Mesenteric fat pad (tissue), 1 donor: Measurements from ENCODE around the gene KCMF1. TPM values are rescaled to one million over a fixed set of nuclear protein-coding genes. Genes with fewer than 3 reads are reported as not detected.

Experiments used
- DNase-seq: peaks from one replicate; pipeline ENCODE4 v3.0.0-alpha.2; 2020; ENCODE audit warnings: low spot score
- total RNA-seq: library from RNA; stranded (reverse); fragmentation: NEBNext Ultra II Directional; extraction: Animal tissue kit (Norgen Biotek cat#: 25700); gene quantifications from one replicate; pipeline ENCODE4 v1.2.1, GENCODE V29; 2021
- donor health status: DM: yes; HTN: yes; CAD: no.

KCMF1 gene
- total RNA-seq, 1 donor from 2014 or later: 79.7 TPM

GRCh38 chr2:85078536-85078935 is 107.6 kb downstream of the KCMF1 start:
- no peak for DNase-seq

GRCh38 chr2:85083092-85083491 is 112.1 kb downstream of the KCMF1 start:
- DNase-seq: no peak

GRCh38 chr2:85085563-85085962 is 114.6 kb downstream of the KCMF1 start:
- no peak for DNase-seq

- DNase-seq: no peak
Measured at GRCh38 chr2:85087541-85087940, 116.6 kb downstream of the KCMF1 start.

- DNase-seq: no peak
Measured at GRCh38 chr2:85088921-85089320, 118.0 kb downstream of the KCMF1 start.

GRCh38 chr2:85089585-85089984 is 118.6 kb downstream of the KCMF1 start:
- DNase-seq: no peak

- no peak for DNase-seq
Measured at GRCh38 chr2:85091838-85092237, 120.9 kb downstream of the KCMF1 start.

- DNase-seq: no peak
Measured at GRCh38 chr2:85095094-85095493, 124.1 kb downstream of the KCMF1 start.

GRCh38 chr2:85096616-85097015 is 125.7 kb downstream of the KCMF1 start:
- DNase-seq: no peak

- no peak for DNase-seq
Measured at GRCh38 chr2:85104228-85104627, 133.3 kb downstream of the KCMF1 start.

- no peak for DNase-seq
Measured at GRCh38 chr2:85106489-85107180, 135.7 kb downstream of the KCMF1 start.

Other genes with a start within 250 kb of the KCMF1 start
- gene TRABD2A, start 90.1 kb upstream of the KCMF1 start, total RNA-seq: 6.3 TPM
- gene TMSB10, start 65.5 kb upstream of the KCMF1 start, total RNA-seq: 1,485 TPM
- 27.8 TPM for gene TCF7L1, start 162.2 kb downstream of the KCMF1 start, total RNA-seq